ENCODE data around the gene AP1G2. TPM values are rescaled to one million over a fixed set of nuclear protein-coding genes. Genes with fewer than 3 reads are reported as not detected.
"Not testable (repeated sequence)": the region's sequence is repeated elsewhere in the genome, so short reads cannot be mapped to it uniquely, and the experiment has no call there.

AP1G2 gene
- total RNA-seq, 1 donor from 2014 or later: 65.4 TPM

DNA sequence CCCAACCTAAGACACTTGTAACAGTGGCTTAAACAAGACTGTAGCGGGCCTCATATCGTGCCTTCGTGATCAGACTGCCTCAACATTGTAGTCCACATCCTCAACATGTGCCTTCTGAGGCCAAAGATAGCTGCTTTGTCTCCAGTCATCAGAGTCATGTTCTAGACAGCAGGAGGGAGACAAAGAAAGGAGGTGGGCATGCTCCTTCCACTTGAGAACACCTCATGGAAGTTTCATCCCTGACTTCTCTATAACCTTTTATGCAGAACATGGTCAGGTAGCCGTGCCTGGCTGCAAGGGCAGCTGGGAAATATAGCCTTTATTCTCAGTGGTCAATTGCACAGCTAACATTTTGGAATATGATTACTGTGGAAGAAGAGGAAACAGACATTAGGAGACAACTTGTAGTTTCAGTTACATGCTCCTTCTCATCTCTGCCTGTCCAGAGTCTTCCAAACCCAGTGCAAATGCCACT lies 43.3 kb upstream of the AP1G2 start:
- Histone ChIP-seq H3K9ac (no peak overlapping the region), H4K20me1 (ENCODE audit: low read depth) (no peaks in the 10 kb centered on the region), H2AFZ (replicated peaks) (no peak overlapping the region), H3K4me3 (no peak overlapping the region), H3K36me3 (no peaks in the 10 kb centered on the region), H3K27me3 (no peaks in the 10 kb centered on the region), H3K27ac (no peak overlapping the region), H3K9me3 (ENCODE audit: low read depth) (no peaks in the 10 kb centered on the region), H3K4me2 (no peak overlapping the region), H3K4me1 (no peaks in the 10 kb centered on the region), H3K79me2 (ENCODE audit: low read depth) (no peaks in the 10 kb centered on the region), H3F3A (ENCODE audit: low read depth) (no peaks in the 10 kb centered on the region)
- H3K4me3 Mint-ChIP-seq: no peak overlapping the region
- no peaks in the 10 kb centered on the region for H3K4me1 Mint-ChIP-seq
- DNase-seq (ENCODE audit: low spot score): no peak
- H3K27ac Mint-ChIP-seq: no peak overlapping the region
- H3K36me3 Mint-ChIP-seq: no peaks in the 10 kb centered on the region
- no peak for TF ChIP-seq EZH2 (IDR thresholded peaks at IDR 0.05)
- TF ChIP-seq, protein P1, sequence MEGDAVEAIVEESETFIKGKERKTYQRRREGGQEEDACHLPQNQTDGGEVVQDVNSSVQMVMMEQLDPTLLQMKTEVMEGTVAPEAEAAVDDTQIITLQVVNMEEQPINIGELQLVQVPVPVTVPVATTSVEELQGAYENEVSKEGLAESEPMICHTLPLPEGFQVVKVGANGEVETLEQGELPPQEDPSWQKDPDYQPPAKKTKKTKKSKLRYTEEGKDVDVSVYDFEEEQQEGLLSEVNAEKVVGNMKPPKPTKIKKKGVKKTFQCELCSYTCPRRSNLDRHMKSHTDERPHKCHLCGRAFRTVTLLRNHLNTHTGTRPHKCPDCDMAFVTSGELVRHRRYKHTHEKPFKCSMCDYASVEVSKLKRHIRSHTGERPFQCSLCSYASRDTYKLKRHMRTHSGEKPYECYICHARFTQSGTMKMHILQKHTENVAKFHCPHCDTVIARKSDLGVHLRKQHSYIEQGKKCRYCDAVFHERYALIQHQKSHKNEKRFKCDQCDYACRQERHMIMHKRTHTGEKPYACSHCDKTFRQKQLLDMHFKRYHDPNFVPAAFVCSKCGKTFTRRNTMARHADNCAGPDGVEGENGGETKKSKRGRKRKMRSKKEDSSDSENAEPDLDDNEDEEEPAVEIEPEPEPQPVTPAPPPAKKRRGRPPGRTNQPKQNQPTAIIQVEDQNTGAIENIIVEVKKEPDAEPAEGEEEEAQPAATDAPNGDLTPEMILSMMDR (IDR thresholded peaks at IDR 0.05): no peak
- TF ChIP-seq EZH2phosphoT487 (IDR thresholded peaks at IDR 0.05): no peak
- H3K27me3 Mint-ChIP-seq (ENCODE audit: insufficient read depth, low read depth): peaks cover 2% of the 10 kb centered on the region
- H3K9me3 Mint-ChIP-seq: peaks cover 4% of the 10 kb centered on the region

DNA sequence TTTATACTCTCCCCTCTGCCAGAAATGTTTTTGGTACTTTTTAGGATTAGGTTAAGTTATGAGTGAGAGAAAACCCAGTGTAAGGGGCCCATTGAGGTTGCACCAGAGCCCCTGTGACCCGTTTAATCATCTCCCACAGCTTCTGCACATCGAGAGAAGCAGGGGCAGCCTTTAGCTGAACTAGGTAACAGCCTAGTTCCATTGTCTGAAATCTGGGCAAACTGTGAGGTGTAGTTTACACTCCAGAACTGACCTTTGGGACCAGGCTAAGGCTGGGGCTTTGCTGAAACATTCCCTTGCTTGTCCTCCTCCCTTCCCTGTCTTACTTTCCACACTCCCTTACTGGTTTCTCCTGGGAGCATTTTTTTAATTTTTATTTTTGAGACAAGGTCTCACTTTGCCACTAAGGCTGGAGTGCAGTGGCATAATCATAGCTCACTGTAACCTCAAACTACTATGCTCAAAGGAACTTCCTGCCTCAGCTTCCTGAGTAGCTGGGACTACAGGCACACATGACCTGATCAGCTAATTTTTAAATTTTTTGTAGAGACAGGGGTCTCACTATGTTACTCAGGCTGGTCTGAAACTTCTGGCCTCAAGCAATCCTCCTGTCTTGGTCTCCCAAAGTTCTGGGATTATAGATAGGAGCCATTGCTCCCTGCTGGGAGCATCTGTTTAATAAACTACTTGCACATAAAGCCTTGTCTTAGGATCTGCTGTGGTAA lies 42.7 kb upstream of the AP1G2 start:
- Histone ChIP-seq H3K4me2 (no peak overlapping the region), H3K4me3 (no peak overlapping the region), H3K4me1 (no peaks in the 10 kb centered on the region), H3K27me3 (no peaks in the 10 kb centered on the region), H3K9me3 (ENCODE audit: low read depth) (no peaks in the 10 kb centered on the region), H3K9ac (no peak overlapping the region), H4K20me1 (ENCODE audit: low read depth) (no peaks in the 10 kb centered on the region), H3K79me2 (ENCODE audit: low read depth) (no peaks in the 10 kb centered on the region), H2AFZ (replicated peaks) (no peak overlapping the region), H3K27ac (no peak overlapping the region), H3F3A (ENCODE audit: low read depth) (no peaks in the 10 kb centered on the region), H3K36me3 (no peaks in the 10 kb centered on the region)
- Mint-ChIP-seq H3K4me1 (no peaks in the 10 kb centered on the region), H3K27ac (no peak overlapping the region), H3K9me3 (peaks cover 4% of the 10 kb centered on the region), H3K36me3 (no peaks in the 10 kb centered on the region), H3K27me3 (ENCODE audit: insufficient read depth, low read depth) (peaks cover 2% of the 10 kb centered on the region), H3K4me3 (no peak overlapping the region)
- DNase-seq (ENCODE audit: low spot score): no peak
- TF ChIP-seq EZH2 (IDR thresholded peaks at IDR 0.05) (no peak), EZH2phosphoT487 (IDR thresholded peaks at IDR 0.05) (no peak)
- TF ChIP-seq, protein P1 (IDR thresholded peaks at IDR 0.05): no peak

DNA sequence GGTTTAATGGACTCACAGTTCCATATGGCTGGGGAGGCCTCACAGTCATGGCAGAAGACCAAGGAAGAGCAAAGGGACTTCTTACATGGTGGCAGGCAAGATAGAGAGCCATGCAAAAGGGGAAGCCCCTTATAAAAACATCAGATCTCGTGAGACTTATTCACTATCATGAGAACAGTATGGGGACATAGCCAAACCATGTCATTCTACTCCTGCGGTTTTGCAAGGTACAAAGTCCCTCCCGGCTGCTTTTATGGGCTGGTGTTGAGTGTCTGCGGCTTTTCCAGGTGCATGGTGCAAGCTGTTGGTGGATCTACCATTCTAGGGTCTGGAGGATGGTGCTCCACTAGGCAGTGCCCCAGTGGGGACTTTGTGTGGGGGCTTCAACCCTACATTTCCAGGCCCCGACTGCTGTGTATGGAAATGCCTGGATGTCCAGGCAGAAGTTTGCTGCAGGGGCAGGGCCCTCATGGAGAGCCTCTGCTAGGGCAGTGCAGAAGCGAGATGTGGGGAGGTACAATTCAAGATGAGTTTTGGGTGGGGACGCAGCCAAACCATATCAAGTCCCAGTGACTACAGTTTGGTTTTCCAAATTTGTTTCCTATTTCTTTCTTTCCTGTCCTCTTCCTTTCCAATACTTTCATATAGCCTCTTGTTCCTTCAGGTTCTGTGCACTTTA lies 42.0 kb upstream of the AP1G2 start:
- H3K27me3 Mint-ChIP-seq (ENCODE audit: insufficient read depth, low read depth); H3K4me1 ChIP-seq; H2AFZ ChIP-seq (replicated peaks); H3K9me3 ChIP-seq (ENCODE audit: low read depth); H3K27me3 ChIP-seq; DNase-seq (ENCODE audit: low spot score); H3K4me3 Mint-ChIP-seq; H3K4me3 ChIP-seq; H3K9ac ChIP-seq; H3K36me3 Mint-ChIP-seq; H3K27ac Mint-ChIP-seq; H3K79me2 ChIP-seq (ENCODE audit: low read depth); H3K4me1 Mint-ChIP-seq; H3K27ac ChIP-seq; H4K20me1 ChIP-seq (ENCODE audit: low read depth); H3F3A ChIP-seq (ENCODE audit: low read depth); H3K36me3 ChIP-seq; H3K4me2 ChIP-seq; H3K9me3 Mint-ChIP-seq: not testable (repeated sequence)

DNA sequence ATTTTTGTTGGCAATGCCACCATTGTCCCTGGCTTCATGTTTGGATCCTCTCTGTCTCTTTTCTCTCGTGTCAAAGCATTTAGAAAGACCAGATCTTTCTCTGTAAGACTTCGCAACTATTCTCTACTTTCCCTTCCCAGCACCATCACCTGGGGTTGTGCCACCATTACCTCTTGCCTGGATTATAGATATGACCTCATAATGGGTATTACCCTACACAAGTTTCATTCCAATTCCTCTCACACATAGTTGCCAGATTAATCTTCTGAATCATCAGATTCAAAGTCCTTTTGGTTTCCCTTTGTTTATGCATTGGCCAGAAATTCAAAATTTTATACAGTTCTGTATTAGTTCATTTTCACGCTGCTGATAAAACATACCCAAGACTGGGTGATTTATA lies 41.4 kb upstream of the AP1G2 start:
- Histone ChIP-seq H3K4me3 (no peak overlapping the region), H3K27me3 (no peaks in the 10 kb centered on the region)

More for the DNA sequence above, 41.4 kb upstream of the AP1G2 start:
- H3K9me3 ChIP-seq (ENCODE audit: low read depth): no peaks in the 10 kb centered on the region
- peaks cover 2% of the 10 kb centered on the region for H3K27me3 Mint-ChIP-seq (ENCODE audit: insufficient read depth, low read depth)
- H3K4me1 Mint-ChIP-seq: no peaks in the 10 kb centered on the region
- no peak for DNase-seq (ENCODE audit: low spot score)
- no peaks in the 10 kb centered on the region for H3K4me1 ChIP-seq
- H3K27ac ChIP-seq: no peak overlapping the region
- no peak for TF ChIP-seq EZH2 (IDR thresholded peaks at IDR 0.05)
- no peak for TF ChIP-seq EZH2phosphoT487 (IDR thresholded peaks at IDR 0.05)
- TF ChIP-seq, protein P1 (IDR thresholded peaks at IDR 0.05): no peak
- no peaks in the 10 kb centered on the region for H3K79me2 ChIP-seq (ENCODE audit: low read depth)
- H2AFZ ChIP-seq (replicated peaks): no peak overlapping the region
- H3K4me3 Mint-ChIP-seq: no peak overlapping the region
- H3K4me2 ChIP-seq: no peak overlapping the region
- H3K36me3 ChIP-seq: no peaks in the 10 kb centered on the region
- H3K9ac ChIP-seq: no peak overlapping the region
- peaks cover 4% of the 10 kb centered on the region for H3K9me3 Mint-ChIP-seq
- no peaks in the 10 kb centered on the region for H3K36me3 Mint-ChIP-seq
- H4K20me1 ChIP-seq (ENCODE audit: low read depth): no peaks in the 10 kb centered on the region
- H3F3A ChIP-seq (ENCODE audit: low read depth): no peaks in the 10 kb centered on the region
- no peak overlapping the region for H3K27ac Mint-ChIP-seq
